Omental fat pad (tissue), 4 donors: ENCODE data around the gene LY6G5C. TPM values are rescaled to one million over a fixed set of nuclear protein-coding genes. Genes with fewer than 3 reads are reported as not detected.

Experiments used
- ATAC-seq: fragments of 150-250 bp; one replicate; pipeline ENCODE4 v1.9.1; 2016; ENCODE audit warnings: mild to moderate bottlenecking, moderate library complexity; ENCODE audit not compliant: low FRiP score
- DNase-seq: peaks from one replicate; pipeline ENCODE4 v3.0.0-alpha.2; 2019; ENCODE audit warnings: low spot score
- CTCF ChIP-seq, 3 donors: fragments of 450-650 bp; IDR thresholded peaks; one replicate each; pipeline ENCODE4 v1.5.1; 2016 to 2017; ENCODE audit warnings: antibody characterized with exemption in 3 of 3, mild to moderate bottlenecking in 3 of 3, moderate library complexity in 2 of 3
- total RNA-seq, 4 donors: library from RNA; depleted of rRNA; stranded (reverse); fragments of >200 nt; gene quantifications; one replicate each; pipeline ENCODE4 v1.1.0, GENCODE V29; 2016

LY6G5C gene
- total RNA-seq, 4 donors from 2014 or later = 0.84 to 4.5 (median 1.3) TPM; not detected in 1

- DNase-seq (no peak), ATAC-seq (no peak)
- TF ChIP-seq CTCF (IDR thresholded peaks at IDR 0.05) = no peak
These were observed 37.9 kb downstream of the LY6G5C start for GRCh38 chr6:31642798-31643570.

GRCh38 chr6:31641370-31641769 lies 39.5 kb downstream of the LY6G5C start:
- no peak for TF ChIP-seq CTCF (IDR thresholded peaks at IDR 0.05)
- no peak for DNase-seq
- no peak for ATAC-seq

GRCh38 chr6:31640612-31641011 lies 40.3 kb downstream of the LY6G5C start:
- no peak for ATAC-seq

GRCh38 chr6:31639449-31639861 lies 41.4 kb downstream of the LY6G5C start:
- no peak for DNase-seq
- ATAC-seq = peak; percentile 13
- TF ChIP-seq CTCF (IDR thresholded peaks at IDR 0.05) = no peak

More at GRCh38 chr6:31640612-31641011, 40.3 kb downstream of the LY6G5C start:
- no peak for TF ChIP-seq CTCF (IDR thresholded peaks at IDR 0.05)
- DNase-seq = no peak

GRCh38 chr6:31639043-31639442 lies 41.8 kb downstream of the LY6G5C start:
- no peak for ATAC-seq
- DNase-seq = no peak
- no peak for TF ChIP-seq CTCF (IDR thresholded peaks at IDR 0.05)

- TF ChIP-seq CTCF (IDR thresholded peaks at IDR 0.05) = no peak
- ATAC-seq (no peak), DNase-seq (no peak)
These were observed 43.9 kb downstream of the LY6G5C start for GRCh38 chr6:31636698-31637596.
